ENCODE measurements around the gene SPI1.

GRCh38 chr11:47327949-47328348, 50.4 kb downstream of the SPI1 start:
- TF ChIP-seq EZH2 (IDR thresholded peaks at IDR 0.05) (no peak), FOXP2 (optimal IDR thresholded peaks at IDR 0.05; ENCODE audit: control extremely low read depth, extremely low read length, insufficient read depth) (no peak)

Data from SK-N-MC (cell line).